H1 (cell line): ENCODE measurements around the gene SPAAR.

Source experiments
- ATF2 ChIP-seq: IDR thresholded peaks from 2 replicates; pipeline ENCODE4 v1.6.1; 2012; ENCODE audit warnings: low read length, inconsistent platforms
- CEBPB ChIP-seq: IDR thresholded peaks from 2 replicates; pipeline ENCODE4 v1.6.1; 2012; ENCODE audit warnings: low read depth, low read length
- CTCF ChIP-seq, 3 experiments: IDR thresholded peaks; 1 replicate in 2 of 3; 2 replicates in 1 of 3; pipeline versions ENCODE4 v1.5.1 to v1.6.1; 2011; ENCODE audit warnings: low read length in 3 of 3, mild to moderate bottlenecking in 3 of 3, inconsistent platforms in 2 of 3, low read depth in 1 of 3, moderate library complexity in 1 of 3; ENCODE audit not compliant: insufficient read depth in 1 of 3; ENCODE audit errors: control extremely low read depth in 1 of 3
- EP300 ChIP-seq, 2 experiments: IDR thresholded peaks; 1 replicate in 1 of 2; 2 replicates in 1 of 2; pipeline ENCODE4 v1.6.1; 2011 to 2012; ENCODE audit warnings: low read depth in 2 of 2, low read length in 2 of 2, mild to moderate bottlenecking in 2 of 2, borderline replicate concordance in 1 of 2, inconsistent platforms in 1 of 2, moderate library complexity in 1 of 2
- EZH2 ChIP-seq: fragments of 200-600 bp; sonication (generic); IDR thresholded peaks from 2 replicates; pipeline ENCODE4 v1.7.1; 2012; ENCODE audit warnings: low read depth, mild to moderate bottlenecking, moderate library complexity, low read length, inconsistent platforms; ENCODE audit not compliant: severe bottlenecking
- HDAC2 ChIP-seq, 2 experiments: fragments of 300-600 bp in 1 of 2; sonication (generic) in 1 of 2; IDR thresholded peaks; 2 replicates each; pipeline ENCODE4 v1.6.1; 2011 to 2012; ENCODE audit warnings: low read depth in 2 of 2, low read length in 2 of 2, mild to moderate bottlenecking in 2 of 2, moderate library complexity in 2 of 2, borderline replicate concordance in 1 of 2, inconsistent platforms in 1 of 2
- MAX ChIP-seq: IDR thresholded peaks from 2 replicates; pipeline ENCODE4 v1.6.1; 2012; ENCODE audit warnings: inconsistent platforms
- NRF1 ChIP-seq: IDR thresholded peaks from 2 replicates; pipeline ENCODE4 v1.6.1; 2011; ENCODE audit warnings: mild to moderate bottlenecking, low read depth, low read length, improper control_type of control experiment
- POLR2A ChIP-seq, 2 experiments: IDR thresholded peaks; 1 replicate in 1 of 2; 2 replicates in 1 of 2; pipeline ENCODE4 v1.6.1; 2011; ENCODE audit warnings: low read depth in 2 of 2, low read length in 2 of 2, mild to moderate bottlenecking in 2 of 2; ENCODE audit errors: control extremely low read depth in 1 of 2
- TAF1 ChIP-seq: IDR thresholded peaks from 2 replicates; pipeline ENCODE4 v1.6.1; 2011; ENCODE audit warnings: mild to moderate bottlenecking, low read depth, low read length

GRCh38 chr9:35928591-35929452, 19.5 kb downstream of the SPAAR start:
- TF ChIP-seq CTCF (IDR thresholded peaks at IDR 0.05; ENCODE audit: control extremely low read depth in 1 of 3, insufficient read depth in 1 of 3, low read depth in 1 of 3, low read length in 3 of 3) (no peak), POLR2A (IDR thresholded peaks at IDR 0.05; ENCODE audit: control extremely low read depth in 1 of 2, low read depth in 2 of 2, low read length in 2 of 2) (no peak), TAF1 (no peak), HDAC2 (IDR thresholded peaks at IDR 0.05; ENCODE audit: borderline replicate concordance in 1 of 2, low read depth in 2 of 2, low read length in 2 of 2) (no peak), EZH2 (no peak), NRF1 (no peak), ATF2 (no peak), MAX (no peak), EP300 (IDR thresholded peaks at IDR 0.05; ENCODE audit: borderline replicate concordance in 1 of 2, low read depth in 2 of 2, low read length in 2 of 2) (no peak), CEBPB (no peak)
